IMR-90 (cell line): ENCODE results near the gene AFTPH. TPM values are rescaled to one million over a fixed set of nuclear protein-coding genes. Genes with fewer than 3 reads are reported as not detected.

Experiments used
- ATAC-seq: fragments of 200-7000 bp; cut with Tn5 transposase; 2 replicates; pipeline ENCODE4 v1.9.1; 2020; ENCODE audit warnings: low read depth, mild to moderate bottlenecking, moderate library complexity
- BruUV-seq: library from RNA; stranded (reverse); fragments of 400-500 nt; replicated peaks from 2 replicates; lab custom pipeline; 2021; lab: Mats Ljungman, UMichigan
- CTCF ChIA-PET: fragments of 300-600 bp; formaldehyde crosslinking; extraction: SDS; loops from one replicate; lab custom pipeline; 2021; ENCODE audit warnings: antibody characterized with exemption; lab: Yijun Ruan, JAX
- POLR2A ChIA-PET: fragments of 300-600 bp; sonication (Branson Sonifier 250); formaldehyde crosslinking; loops from one replicate; lab custom pipeline; 2022; ENCODE audit warnings: antibody characterized with exemption; ENCODE audit not compliant: unreplicated experiment; lab: Charles Lee
- DNase-seq: peaks from one replicate; pipeline ENCODE4 v3.0.0; 2013
- H2AFZ ChIP-seq: replicated peaks from 2 replicates; pipeline ENCODE3; 2013; ENCODE audit warnings: low read length, mild to moderate bottlenecking; ENCODE audit not compliant: poor library complexity
- H2AK5ac ChIP-seq: 2 replicates; pipeline ENCODE4 v1.6.1; 2013; ENCODE audit warnings: low read depth, low read length, inconsistent platforms
- H2AK9ac ChIP-seq: replicated peaks from 2 replicates; pipeline ENCODE3; 2013; ENCODE audit warnings: mild to moderate bottlenecking, low read depth, low read length, moderate library complexity; ENCODE audit not compliant: poor library complexity
- H2BK120ac ChIP-seq: 2 replicates; pipeline ENCODE4 v1.6.1; 2013; ENCODE audit warnings: low read depth, low read length, inconsistent platforms
- H2BK15ac ChIP-seq: 3 replicates; pipeline ENCODE4 v1.6.1; 2013; ENCODE audit warnings: low read depth, low read length, inconsistent platforms
- H2BK20ac ChIP-seq: 2 replicates; pipeline ENCODE4 v1.6.1; 2013; ENCODE audit warnings: low read depth, mild to moderate bottlenecking, inconsistent platforms, low read length, moderate library complexity
- H2BK5ac ChIP-seq: 2 replicates; pipeline ENCODE4 v1.6.1; 2013; ENCODE audit warnings: mild to moderate bottlenecking, low read depth, low read length, inconsistent platforms; ENCODE audit not compliant: poor library complexity, severe bottlenecking
- H3K14ac ChIP-seq: replicated peaks from 2 replicates; pipeline ENCODE4 v1.6.1; 2013; ENCODE audit warnings: low read depth, low read length, inconsistent platforms
- H3K18ac ChIP-seq: 2 replicates; pipeline ENCODE4 v1.6.1; 2013; ENCODE audit warnings: low read depth, low read length, control low read depth
- H3K23ac ChIP-seq: 2 replicates; pipeline ENCODE4 v1.6.1; 2013; ENCODE audit warnings: low read depth, low read length, inconsistent platforms
- H3K27ac ChIP-seq: 2 replicates; pipeline ENCODE4 v1.5.1; 2013; ENCODE audit warnings: mild to moderate bottlenecking, control low read depth, low read length; ENCODE audit not compliant: insufficient read depth
- H3K27me3 ChIP-seq: 2 replicates; pipeline ENCODE4 v1.6.1; 2013; ENCODE audit warnings: low read length; ENCODE audit not compliant: control insufficient read depth, insufficient read depth
- H3K36me3 ChIP-seq: 2 replicates; pipeline ENCODE4 v1.6.1; 2013; ENCODE audit warnings: low read length, mixed read lengths; ENCODE audit not compliant: control insufficient read depth, insufficient read depth
- H3K4ac ChIP-seq: 2 replicates; pipeline ENCODE4 v1.6.1; 2013; ENCODE audit warnings: low read depth, low read length, inconsistent platforms
- H3K4me1 ChIP-seq: 2 replicates; pipeline ENCODE4 v1.6.1; 2013; ENCODE audit warnings: low read length, mixed read lengths; ENCODE audit not compliant: control insufficient read depth, insufficient read depth
- H3K4me2 ChIP-seq: 2 replicates; pipeline ENCODE4 v1.6.1; 2013; ENCODE audit warnings: low read depth, mild to moderate bottlenecking, control low read depth, low read length, moderate library complexity
- H3K4me3 ChIP-seq: 2 replicates; pipeline ENCODE4 v1.5.1; 2013; ENCODE audit warnings: low read depth, mild to moderate bottlenecking, control low read depth, low read length, moderate library complexity; ENCODE audit not compliant: insufficient read depth
- H3K56ac ChIP-seq: 2 replicates; pipeline ENCODE4 v1.6.1; 2013; ENCODE audit warnings: low read length, inconsistent platforms; ENCODE audit not compliant: insufficient read depth; ENCODE audit errors: extremely low read depth
- H3K79me1 ChIP-seq, 2 experiments: 2 replicates each; pipeline ENCODE4 v1.6.1; 2013; ENCODE audit warnings: low read length in 2 of 2, inconsistent platforms in 1 of 2, low read depth in 1 of 2
- H3K9ac ChIP-seq: 2 replicates; pipeline ENCODE4 v1.6.1; 2013; ENCODE audit warnings: low read depth, low read length, control low read depth
- H3K9me1 ChIP-seq: 2 replicates; pipeline ENCODE4 v1.6.1; 2013; ENCODE audit warnings: low read length, inconsistent platforms; ENCODE audit not compliant: insufficient read depth
- H3K9me3 ChIP-seq: 2 replicates; pipeline ENCODE4 v1.6.1; 2013; ENCODE audit warnings: low read length; ENCODE audit not compliant: control insufficient read depth, insufficient read depth
- H4K20me1 ChIP-seq: 2 replicates; pipeline ENCODE4 v1.6.1; 2013; ENCODE audit warnings: low read length, inconsistent platforms; ENCODE audit not compliant: insufficient read depth
- H4K5ac ChIP-seq: 2 replicates; pipeline ENCODE4 v1.6.1; 2013; ENCODE audit warnings: mild to moderate bottlenecking, low read depth, low read length, control low read depth
- H4K8ac ChIP-seq, 2 experiments: 2 replicates each; pipeline ENCODE4 v1.6.1; 2013; ENCODE audit warnings: low read depth in 2 of 2, low read length in 2 of 2, control low read depth in 1 of 2, inconsistent platforms in 1 of 2
- H4K91ac ChIP-seq: 2 replicates; pipeline ENCODE4 v1.6.1; 2013; ENCODE audit warnings: low read depth, low read length, inconsistent platforms; ENCODE audit not compliant: insufficient read depth
- BHLHE40 ChIP-seq: fragments of 150-350 bp; IDR thresholded peaks from 2 replicates; pipeline ENCODE4 v1.6.1; 2016; ENCODE audit warnings: mild to moderate bottlenecking, low read depth, low read length
- CEBPB ChIP-seq: IDR thresholded peaks from 2 replicates; pipeline ENCODE4 v1.6.1; 2012; ENCODE audit warnings: low read depth, low read length, improper control_type of control experiment
- ELK1 ChIP-seq: fragments of 150-350 bp; IDR thresholded peaks from 2 replicates; pipeline ENCODE4 v1.6.1; 2016; ENCODE audit warnings: low read depth, mild to moderate bottlenecking, low read length, moderate library complexity, borderline replicate concordance
- FOS ChIP-seq: fragments of 150-350 bp; IDR thresholded peaks from 2 replicates; pipeline ENCODE4 v1.6.1; 2016; ENCODE audit warnings: low read depth, low read length
- MAZ ChIP-seq: IDR thresholded peaks from 2 replicates; pipeline ENCODE4 v1.6.1; 2012; ENCODE audit warnings: low read depth, mild to moderate bottlenecking, low read length, improper control_type of control experiment, moderate library complexity, borderline replicate concordance
- NFE2L2 ChIP-seq: fragments of 150-350 bp; IDR thresholded peaks from 2 replicates; pipeline ENCODE4 v1.6.1; 2016; ENCODE audit warnings: low read depth, mild to moderate bottlenecking, low read length
- POLR2A ChIP-seq: IDR thresholded peaks from 2 replicates; pipeline ENCODE4 v1.6.1; 2012; ENCODE audit warnings: mild to moderate bottlenecking, low read depth, low read length
- RAD21 ChIP-seq: IDR thresholded peaks from 2 replicates; pipeline ENCODE4 v1.6.1; 2012; ENCODE audit warnings: low read length, improper control_type of control experiment
- RCOR1 ChIP-seq: IDR thresholded peaks from 2 replicates; pipeline ENCODE4 v1.6.1; 2012; ENCODE audit warnings: mild to moderate bottlenecking, low read length, improper control_type of control experiment; ENCODE audit not compliant: insufficient replicate concordance
- RFX5 ChIP-seq: IDR thresholded peaks from 2 replicates; pipeline ENCODE4 v1.8.0; 2012; ENCODE audit warnings: low read depth, mild to moderate bottlenecking, low read length, moderate library complexity
- USF2 ChIP-seq: fragments of 150-350 bp; IDR thresholded peaks from 2 replicates; pipeline ENCODE4 v1.6.1; 2017; ENCODE audit warnings: mild to moderate bottlenecking, antibody characterized with exemption, low read length, low read depth
- WGBS, 2 experiments: methylation state at CpG; one replicate each; pipeline versions ENCODE4 v1.1.5 to v1.1.7; 2013; ENCODE audit warnings: missing lambda C conversion rate in 2 of 2; ENCODE audit not compliant: insufficient read length in 1 of 2; ENCODE audit errors: extremely low coverage in 2 of 2; 5-methylcytosine and 5-hydroxymethylcytosine counted together
- dilution Hi-C: fragments of 300-500 bp; cut with HindIII; formaldehyde crosslinking; loops from one replicate; pipeline ENCODE4 v1.14.3; 2018; ENCODE audit warnings: low sequenced_read_pairs; ENCODE audit not compliant: unreplicated experiment
- in situ Hi-C: fragments of 300-500 bp; cut with MboI; formaldehyde crosslinking; loops from 3 replicates; pipeline ENCODE4 v1.14.3; 2019; ENCODE audit warnings: low sequenced_read_pairs, inconsistent platforms, mixed read lengths
- intact Hi-C: fragments of 100-400 bp; cut with micrococcal nuclease; formaldehyde crosslinking; loops from 2 replicates; pipeline ENCODE4 v1.10.0; 2022
- polyA plus RNA-seq, 3 experiments: library from polyadenylated mRNA; depleted of rRNA; stranded (reverse); fragments of >200 nt; gene quantifications; 2 replicates each; pipeline ENCODE4 v1.2.3, GENCODE V29; 2012; ENCODE audit warnings: low replicate concordance in 1 of 3
- total RNA-seq: library from RNA; depleted of rRNA; stranded (reverse); fragments of >200 nt; gene quantifications from 2 replicates; pipeline ENCODE4 v1.2.3, GENCODE V29; 2012

The AFTPH gene
- total and polyA plus RNA-seq, 2 of the 4 experiments (the other 2 are of a cell fraction): 9.4 to 19.9 TPM

- intact Hi-C loops (no loop called here), in situ Hi-C loops (no loop called here), dilution Hi-C loops (no loop called here)
- H3K27ac ChIP-seq: no peak overlapping the region
- H3K9me1 ChIP-seq: peaks cover 23% of the 10 kb centered on the region
- peaks cover 64% of the 10 kb centered on the region for H4K20me1 ChIP-seq
- CTCF ChIA-PET: interaction anchor here (0.7 kb wide), 1 partner anchor 9 kb away, joined by 3 read pairs; no protein-coding TSS in a partner anchor
- no peak overlapping the region for H4K8ac ChIP-seq
- no peaks in the 10 kb centered on the region for H3K27me3 ChIP-seq
- no peak overlapping the region for H3K9ac ChIP-seq
- H2BK120ac ChIP-seq: no peak overlapping the region
- no peak overlapping the region for H3K23ac ChIP-seq
- no peak for DNase-seq
- H3K4me2 ChIP-seq: no peak overlapping the region
- no peak overlapping the region for H3K4me3 ChIP-seq
- H2BK15ac ChIP-seq: no peak overlapping the region
- peaks cover 12% of the 10 kb centered on the region for H3K36me3 ChIP-seq
- H2BK5ac ChIP-seq: no peak overlapping the region
- peaks cover 17% of the 10 kb centered on the region for H3K4me1 ChIP-seq
- no peak overlapping the region for H3K18ac ChIP-seq
- POLR2A ChIA-PET: no interaction called here
- no peak overlapping the region for H2AK9ac ChIP-seq
- H2BK20ac ChIP-seq: no peak overlapping the region
- no peak overlapping the region for H4K5ac ChIP-seq
- BruUV-seq: no TSS peak
- H3K9me3 ChIP-seq: no peaks in the 10 kb centered on the region
- H3K56ac ChIP-seq: no peak overlapping the region
- no peak overlapping the region for H2AFZ ChIP-seq
- H3K79me1 ChIP-seq: peaks cover 39 to 77% of the 10 kb centered on the region in 2 experiments
- no CpG with 5 or more reads among the region's 9 CpGs for WGBS, 2 experiments
- no peak overlapping the region for H4K91ac ChIP-seq
- no peak for TF ChIP-seq POLR2A
- TF ChIP-seq RFX5: no peak
- TF ChIP-seq NFE2L2: no peak
- no peak for TF ChIP-seq USF2
- TF ChIP-seq RCOR1: no peak
- no peak for TF ChIP-seq FOS
- TF ChIP-seq MAZ: no peak
- no peak for TF ChIP-seq RAD21
- no peak for TF ChIP-seq BHLHE40
- no peak for TF ChIP-seq CEBPB
- no peak for TF ChIP-seq ELK1
- no peak overlapping the region for H3K4ac ChIP-seq
- no peak overlapping the region for H3K14ac ChIP-seq
- no peak overlapping the region for H2AK5ac ChIP-seq
- no peak for ATAC-seq
These were observed 113.0 kb downstream of the AFTPH start for GRCh38 chr2:64637000-64637635.
